ENCODE measurements around the gene CDHR1.
"Not testable (repeated sequence)": the region's sequence is repeated elsewhere in the genome, so short reads cannot be mapped to it uniquely, and the experiment has no call there.

CDHR1 gene

GRCh38 chr10:84194424-84195043, at the start of gene CDHR1:
TSS of gene CDHR1 (plus strand) at chr10:84194537. CDS start at chr10:84194761, 224 bp downstream.
- DNase-seq (ENCODE audit: low read depth in 2 of 2), result peak; percentile 37 to 48

GRCh38 chr10:84147347-84147746, 47.0 kb upstream of the CDHR1 start:
- no peak for DNase-seq (ENCODE audit: low read depth in 2 of 2)

GRCh38 chr10:84148006-84148597, 46.2 kb upstream of the CDHR1 start:
- DNase-seq (ENCODE audit: low read depth in 2 of 2), result not testable (repeated sequence)

- DNase-seq (ENCODE audit: low read depth in 2 of 2), result no peak
Measured at GRCh38 chr10:84149854-84150253, 44.5 kb upstream of the CDHR1 start.

- DNase-seq (ENCODE audit: low read depth in 2 of 2), result no peak
Measured at GRCh38 chr10:84152769-84153168, 41.6 kb upstream of the CDHR1 start.

- DNase-seq (ENCODE audit: low read depth in 2 of 2), result no peak
Measured at GRCh38 chr10:84155521-84155920, 38.8 kb upstream of the CDHR1 start.

- no peak for DNase-seq (ENCODE audit: low read depth in 2 of 2)
Measured at GRCh38 chr10:84156009-84156408, 38.3 kb upstream of the CDHR1 start.

- DNase-seq (ENCODE audit: low read depth in 2 of 2), result peak; percentile 24 to 39
Measured at GRCh38 chr10:84156768-84157167, 37.6 kb upstream of the CDHR1 start.

- DNase-seq (ENCODE audit: low read depth in 2 of 2), result no peak
Measured at GRCh38 chr10:84158061-84158460, 36.3 kb upstream of the CDHR1 start.

- no peak for DNase-seq (ENCODE audit: low read depth in 2 of 2)
Measured at GRCh38 chr10:84158550-84158949, 35.8 kb upstream of the CDHR1 start.

- no peak for DNase-seq (ENCODE audit: low read depth in 2 of 2)
Measured at GRCh38 chr10:84159076-84159685, 35.2 kb upstream of the CDHR1 start.

GRCh38 chr10:84160663-84161362, 33.5 kb upstream of the CDHR1 start:
- DNase-seq (ENCODE audit: low read depth in 2 of 2), result no peak

GRCh38 chr10:84163996-84164395, 30.3 kb upstream of the CDHR1 start:
- DNase-seq (ENCODE audit: low read depth in 2 of 2), result no peak

- DNase-seq (ENCODE audit: low read depth in 2 of 2), result no peak
Measured at GRCh38 chr10:84164442-84164841, 29.9 kb upstream of the CDHR1 start.

- DNase-seq (ENCODE audit: low read depth in 2 of 2), result no peak
Measured at GRCh38 chr10:84166620-84167288, 27.6 kb upstream of the CDHR1 start.

- not testable (repeated sequence) for DNase-seq (ENCODE audit: low read depth in 2 of 2)
Measured at GRCh38 chr10:84167289-84167653, 27.1 kb upstream of the CDHR1 start.

GRCh38 chr10:84168382-84168781, 26.0 kb upstream of the CDHR1 start:
- DNase-seq (ENCODE audit: low read depth in 2 of 2), result not testable (repeated sequence)

- not testable (repeated sequence) for DNase-seq (ENCODE audit: low read depth in 2 of 2)
Measured at GRCh38 chr10:84171237-84171636, 23.1 kb upstream of the CDHR1 start.

GRCh38 chr10:84171700-84172466, 22.5 kb upstream of the CDHR1 start:
- DNase-seq (ENCODE audit: low read depth in 2 of 2), result not testable (repeated sequence)

- DNase-seq (ENCODE audit: low read depth in 2 of 2), result no peak
Measured at GRCh38 chr10:84172467-84173356, 21.6 kb upstream of the CDHR1 start.
